Gastroesophageal sphincter (tissue), 3 donors: ENCODE results near the gene ADAM19.

Experiments used
- CTCF ChIP-seq, 4 experiments: fragments of 200-600 bp in 2 of 4; fragments of 450-650 bp in 2 of 4; sonication (generic) in 1 of 4; IDR thresholded peaks; one replicate each; pipeline ENCODE4 v1.5.1; 2017 to 2019; ENCODE audit warnings: antibody characterized with exemption in 4 of 4, mild to moderate bottlenecking in 2 of 4, moderate library complexity in 2 of 4
- EP300 ChIP-seq: sonication (generic); formaldehyde crosslinking; IDR thresholded peaks from one replicate; pipeline ENCODE4 v1.6.1; 2017; ENCODE audit warnings: antibody characterized with exemption, mild to moderate bottlenecking
- POLR2A ChIP-seq, 2 donors: fragments of 450-650 bp; IDR thresholded peaks; one replicate each; pipeline ENCODE4 v1.6.1; 2017; ENCODE audit warnings: antibody characterized with exemption in 2 of 2, mild to moderate bottlenecking in 2 of 2, moderate library complexity in 1 of 2
- POLR2AphosphoS5 ChIP-seq: sonication (generic); formaldehyde crosslinking; IDR thresholded peaks from one replicate; pipeline ENCODE4 v1.6.1; 2017; ENCODE audit warnings: antibody characterized with exemption

DNA sequence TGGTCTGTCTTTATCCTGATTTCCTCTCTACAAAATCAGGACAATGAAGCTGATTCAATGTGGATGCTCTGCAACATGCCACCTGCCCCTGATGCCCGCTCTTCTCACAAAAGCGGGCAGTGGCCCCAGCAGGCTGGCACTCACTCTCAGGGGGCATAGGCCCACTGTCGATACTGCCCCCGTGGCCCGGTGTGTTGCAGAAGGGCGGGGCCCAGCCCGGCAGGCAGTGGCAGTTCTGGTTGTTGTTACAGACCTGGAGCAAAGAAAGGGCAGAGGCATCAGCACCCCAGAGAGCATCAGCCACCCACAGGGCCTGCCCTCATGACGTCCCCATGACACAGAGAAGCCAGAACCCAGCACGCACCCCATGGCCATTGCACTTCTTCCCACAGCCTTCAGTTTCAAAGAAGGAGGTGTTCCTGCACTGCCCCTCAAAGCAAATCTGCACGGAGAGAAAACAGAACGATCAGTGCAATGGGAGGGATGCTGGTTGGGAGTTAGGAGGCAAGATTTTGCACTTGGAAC lies 84.0 kb downstream of the ADAM19 start:
- TF ChIP-seq CTCF (IDR thresholded peaks at IDR 0.05) (no peak), POLR2A (IDR thresholded peaks at IDR 0.05) (no peak), EP300 (no peak), POLR2AphosphoS5 (no peak)
